K562 (cell line): ENCODE results near the gene DNASE2B. TPM values are rescaled to one million over a fixed set of nuclear protein-coding genes. Genes with fewer than 3 reads are reported as not detected.

ENCODE experiments used
- ATAC-seq: fragments of 200-7000 bp; cut with Tn5 transposase; 3 replicates; pipeline ENCODE4 v1.9.1; 2020; ENCODE audit warnings: moderate library complexity
- BruUV-seq: library from RNA; stranded (reverse); fragments of 400-500 nt; replicated peaks from 2 replicates; lab custom pipeline; 2021; lab: Mats Ljungman, UMichigan
- CTCF ChIA-PET: fragments of 300-600 bp; formaldehyde crosslinking; extraction: SDS; loops from one replicate; lab custom pipeline; 2021; ENCODE audit warnings: low intra/inter-chr PET ratio; lab: Yijun Ruan, JAX
- POLR2A ChIA-PET: fragments of 300-600, 350-650 bp; sonication (Branson Sonifier 250); formaldehyde crosslinking; extraction: SDS; loops from one replicate; lab custom pipeline; 2021; ENCODE audit warnings: antibody characterized with exemption, inconsistent platforms; lab: Yijun Ruan, JAX
- DNase-seq, 4 experiments: peaks; one replicate each; pipeline versions ENCODE4 v3.0.0 to v3.0.0-alpha.2; 2011 to 2018; ENCODE audit warnings: low spot score in 3 of 4, mixed read lengths in 3 of 4; ENCODE audit errors: extremely low read depth in 1 of 4
- FAIRE-seq: peaks from 2 replicates; lab custom pipeline; 2011; peaks lifted over from hg19 to GRCh38; lab: Jason Lieb, UNC
- H2AFZ ChIP-seq: 2 replicates; pipeline ENCODE4 v1.6.0; 2011; ENCODE audit warnings: low read depth, low read length, control low read depth, inconsistent platforms
- H3K27ac ChIP-seq: fragments of 200-600 bp; 3 replicates; pipeline ENCODE4 v1.8.0; 2011; ENCODE audit warnings: low read depth, mild to moderate bottlenecking, control low read depth, inconsistent platforms, low read length, moderate library complexity, mixed read lengths; ENCODE audit errors: extremely low read depth
- H3K27me3 ChIP-seq, 2 experiments: fragments of 300-600 bp in 1 of 2; 2 replicates in 1 of 2; 3 replicates in 1 of 2; pipeline versions ENCODE4 v1.6.0 to v1.8.0; 2011; ENCODE audit warnings: inconsistent platforms in 2 of 2, low read length in 2 of 2, mild to moderate bottlenecking in 1 of 2, mixed read lengths in 1 of 2, moderate library complexity in 1 of 2; ENCODE audit not compliant: control insufficient read depth in 2 of 2, insufficient read depth in 2 of 2
- H3K36me3 ChIP-seq: fragments of 300-600 bp; 3 replicates; pipeline ENCODE4 v1.8.0; 2011; ENCODE audit warnings: mild to moderate bottlenecking, low read length, inconsistent platforms; ENCODE audit not compliant: control insufficient read depth, insufficient read depth
- H3K4me1 ChIP-seq, 2 experiments: fragments of 200-600 bp in 1 of 2; replicated peaks in 1 of 2; 2 replicates in 1 of 2; 3 replicates in 1 of 2; pipeline versions ENCODE4 v1.5.1 to v1.8.0; 2011; ENCODE audit warnings: inconsistent platforms in 2 of 2, low read length in 2 of 2, mild to moderate bottlenecking in 1 of 2, mixed read lengths in 1 of 2, moderate library complexity in 1 of 2; ENCODE audit not compliant: control insufficient read depth in 2 of 2, insufficient read depth in 2 of 2
- H3K4me2 ChIP-seq: 2 replicates; pipeline ENCODE4 v1.6.1; 2011; ENCODE audit warnings: low read length, control low read depth, inconsistent platforms, mixed read lengths; ENCODE audit not compliant: insufficient read depth
- H3K4me3 ChIP-seq: fragments of 200-600 bp; sonication (generic), shearing (Covaris generic); 2 replicates; pipeline ENCODE4 v1.5.1; 2016; ENCODE audit warnings: control low read depth, inconsistent platforms
- H3K79me2 ChIP-seq: fragments of 200-600 bp; 3 replicates; pipeline ENCODE4 v1.8.0; 2011; ENCODE audit warnings: low read length, inconsistent platforms; ENCODE audit not compliant: control insufficient read depth, insufficient read depth
- H3K9ac ChIP-seq, 2 experiments: 2 replicates each; pipeline versions ENCODE4 v1.6.0 to v1.6.1; 2011; ENCODE audit warnings: low read depth in 2 of 2, low read length in 2 of 2, control low read depth in 1 of 2, inconsistent platforms in 1 of 2, mild to moderate bottlenecking in 1 of 2, mixed read lengths in 1 of 2; ENCODE audit not compliant: insufficient read depth in 1 of 2
- H3K9me1 ChIP-seq: one replicate; pipeline ENCODE4 v1.6.0; 2011; ENCODE audit warnings: inconsistent platforms, mild to moderate bottlenecking, low read length, moderate library complexity; ENCODE audit not compliant: control insufficient read depth, insufficient read depth
- H3K9me3 ChIP-seq: replicated peaks from 2 replicates; pipeline ENCODE4 v1.5.1; 2011; ENCODE audit warnings: low read depth, low read length, inconsistent platforms; ENCODE audit not compliant: control insufficient read depth, insufficient read depth
- H4K20me1 ChIP-seq: replicated peaks from 2 replicates; pipeline ENCODE4 v1.6.1; 2011; ENCODE audit warnings: low read length, inconsistent platforms, mixed read lengths; ENCODE audit not compliant: control insufficient read depth, insufficient read depth
- CC2D1A ChIP-seq: fragments of 450-650 bp; IDR thresholded peaks from 2 replicates; pipeline ENCODE4 v1.6.1; 2017; ENCODE audit warnings: mild to moderate bottlenecking
- GATAD2B ChIP-seq: fragments of 450-650 bp; IDR thresholded peaks from 2 replicates; pipeline ENCODE4 v1.6.1; 2017; ENCODE audit warnings: mild to moderate bottlenecking, borderline replicate concordance
- HIVEP1 ChIP-seq: fragments of 250-450 bp; sonication (Bioruptor Pico); IDR thresholded peaks from 2 replicates; pipeline ENCODE4 v1.4.0; 2020; ENCODE audit warnings: mild to moderate bottlenecking
- HNRNPL ChIP-seq: fragments of 200-400 bp; formaldehyde crosslinking; IDR thresholded peaks from 2 replicates; pipeline ENCODE4 v1.6.1; 2017; ENCODE audit warnings: low read depth, mild to moderate bottlenecking, low read length
- NBN ChIP-seq: fragments of 450-650 bp; IDR thresholded peaks from 2 replicates; pipeline ENCODE4 v1.6.1; 2016; ENCODE audit warnings: low read depth, mild to moderate bottlenecking
- RBM34 ChIP-seq: fragments of 200-400 bp; formaldehyde crosslinking; IDR thresholded peaks from 2 replicates; pipeline ENCODE4 v1.6.1; 2018; ENCODE audit warnings: low read length, borderline replicate concordance; ENCODE audit not compliant: insufficient read depth
- ZC3H11A ChIP-seq: IDR thresholded peaks from 2 replicates; pipeline ENCODE4 v1.6.1; 2012; ENCODE audit warnings: low read depth, low read length, improper control_type of control experiment
- ZNF699 ChIP-seq: fragments of 250-450 bp; sonication (Bioruptor Pico); IDR thresholded peaks from 2 replicates; pipeline ENCODE4 v1.8.0; 2021; ENCODE audit warnings: mild to moderate bottlenecking, moderate library complexity; ENCODE audit not compliant: insufficient replicate concordance
- whole genome bisulfite sequencing: fragments of 100-300 bp; shearing (Covaris generic); methylation state at CpG from one replicate; pipeline ENCODE4 v1.1.6; 2016; ENCODE audit warnings: low coverage, mixed read lengths; ENCODE audit not compliant: insufficient coverage; ENCODE audit errors: missing lambda C conversion rate; 5-methylcytosine and 5-hydroxymethylcytosine counted together
- in situ Hi-C: fragments of 300-500 bp; cut with MboI; formaldehyde crosslinking; loops from 4 replicates; pipeline ENCODE4 v1.15.0; 2018; ENCODE audit warnings: inconsistent platforms, mixed read lengths
- intact Hi-C: fragments of 100-400 bp; cut with micrococcal nuclease; formaldehyde crosslinking; loops from 2 replicates; pipeline ENCODE4 v1.14.2; 2022
- polyA plus RNA-seq, 8 experiments: library from polyadenylated mRNA; depleted of rRNA in 4 of 8; stranded (reverse) in 5 of 8; unstranded in 3 of 8; fragments of >200 nt; fragmentation: Nextera tagmentation in 2 of 8; fragmentation: Illumina TruSeq in 1 of 8; extraction: Ambion mirVana in 2 of 8; extraction: Trizol in 1 of 8; gene quantifications; 2 replicates each; pipeline versions ENCODE4 v1.2.1 to v1.2.3, GENCODE V29; 2011 to 2014; ENCODE audit warnings: inconsistent platforms in 1 of 8, missing spikeins in 1 of 8
- total RNA-seq, 7 experiments: library from RNA; depleted of rRNA in 6 of 7; stranded (reverse); fragments of >200 nt in 6 of 7; fragmentation: Illumina TruSeq in 2 of 7; extraction: Trizol in 2 of 7; gene quantifications; 2 replicates each; pipeline versions ENCODE4 v1.2.1 to v1.2.3, GENCODE V29; 2011 to 2021; ENCODE audit warnings: low replicate concordance in 1 of 7
- TF ChIP-seq, protein P1 (sequence below), 2 experiments: fragments of 450-650 bp; IDR thresholded peaks; 2 replicates each; pipeline ENCODE4 v1.6.1; 2018; ENCODE audit warnings: mild to moderate bottlenecking in 2 of 2, low read depth in 1 of 2; ENCODE audit not compliant: partially characterized antibody in 2 of 2
- TF ChIP-seq, protein P2 (sequence below), 2 experiments: IDR thresholded peaks in 1 of 2; conservative IDR thresholded peaks in 1 of 2; 2 replicates each; pipeline ENCODE4 v1.6.1; 2016; ENCODE audit warnings: low read depth in 2 of 2, mild to moderate bottlenecking in 1 of 2, missing compliant biosample characterization in 1 of 2, missing genetic modification characterization in 1 of 2, moderate library complexity in 1 of 2
- TF ChIP-seq, protein P3 (sequence below): fragments of 450-650 bp; IDR thresholded peaks from 2 replicates; pipeline ENCODE4 v1.6.1; 2017; ENCODE audit warnings: antibody characterized with exemption

Gene DNASE2B
- total and polyA plus RNA-seq, 9 of the 15 experiments (the other 6 are each of a cell fraction or from before 2014, with no cell fraction given) = not detected

- TF ChIP-seq, protein P1, sequence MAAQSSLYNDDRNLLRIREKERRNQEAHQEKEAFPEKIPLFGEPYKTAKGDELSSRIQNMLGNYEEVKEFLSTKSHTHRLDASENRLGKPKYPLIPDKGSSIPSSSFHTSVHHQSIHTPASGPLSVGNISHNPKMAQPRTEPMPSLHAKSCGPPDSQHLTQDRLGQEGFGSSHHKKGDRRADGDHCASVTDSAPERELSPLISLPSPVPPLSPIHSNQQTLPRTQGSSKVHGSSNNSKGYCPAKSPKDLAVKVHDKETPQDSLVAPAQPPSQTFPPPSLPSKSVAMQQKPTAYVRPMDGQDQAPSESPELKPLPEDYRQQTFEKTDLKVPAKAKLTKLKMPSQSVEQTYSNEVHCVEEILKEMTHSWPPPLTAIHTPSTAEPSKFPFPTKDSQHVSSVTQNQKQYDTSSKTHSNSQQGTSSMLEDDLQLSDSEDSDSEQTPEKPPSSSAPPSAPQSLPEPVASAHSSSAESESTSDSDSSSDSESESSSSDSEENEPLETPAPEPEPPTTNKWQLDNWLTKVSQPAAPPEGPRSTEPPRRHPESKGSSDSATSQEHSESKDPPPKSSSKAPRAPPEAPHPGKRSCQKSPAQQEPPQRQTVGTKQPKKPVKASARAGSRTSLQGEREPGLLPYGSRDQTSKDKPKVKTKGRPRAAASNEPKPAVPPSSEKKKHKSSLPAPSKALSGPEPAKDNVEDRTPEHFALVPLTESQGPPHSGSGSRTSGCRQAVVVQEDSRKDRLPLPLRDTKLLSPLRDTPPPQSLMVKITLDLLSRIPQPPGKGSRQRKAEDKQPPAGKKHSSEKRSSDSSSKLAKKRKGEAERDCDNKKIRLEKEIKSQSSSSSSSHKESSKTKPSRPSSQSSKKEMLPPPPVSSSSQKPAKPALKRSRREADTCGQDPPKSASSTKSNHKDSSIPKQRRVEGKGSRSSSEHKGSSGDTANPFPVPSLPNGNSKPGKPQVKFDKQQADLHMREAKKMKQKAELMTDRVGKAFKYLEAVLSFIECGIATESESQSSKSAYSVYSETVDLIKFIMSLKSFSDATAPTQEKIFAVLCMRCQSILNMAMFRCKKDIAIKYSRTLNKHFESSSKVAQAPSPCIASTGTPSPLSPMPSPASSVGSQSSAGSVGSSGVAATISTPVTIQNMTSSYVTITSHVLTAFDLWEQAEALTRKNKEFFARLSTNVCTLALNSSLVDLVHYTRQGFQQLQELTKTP (IDR thresholded peaks at IDR 0.05; ENCODE audit: low read depth in 1 of 2, partially characterized antibody in 2 of 2) = no peak
- TF ChIP-seq HIVEP1 (CRISPR knock-in tag) (no peak), HNRNPL (no peak), RBM34 (no peak), GATAD2B (no peak)
Observed at GRCh38 chr1:84379138-84379916, 19.0 kb upstream of the DNASE2B start (continued).

GRCh38 chr1:84379917-84380180 is 18.4 kb upstream of the DNASE2B start:
- Histone ChIP-seq H3K27me3 (no peaks in the 10 kb centered on the region), H3K36me3 (no peaks in the 10 kb centered on the region), H4K20me1 (no peaks in the 10 kb centered on the region), H3K4me2 (no peak overlapping the region), H3K4me1 (peaks cover 0 to 7% of the 10 kb centered on the region in 2 experiments; a peak in 2 of 5 replicates), H3K9ac (no peak overlapping the region), H3K9me3 (no peaks in the 10 kb centered on the region), H3K79me2 (no peaks in the 10 kb centered on the region), H3K27ac (no peak overlapping the region), H3K9me1 (no peaks in the 10 kb centered on the region), H3K4me3 (no peak overlapping the region), H2AFZ (no peak overlapping the region)
- ATAC-seq (no peak), FAIRE-seq (no peak), DNase-seq (no peak)
- intact Hi-C loops (no loop called here), in situ Hi-C loops (no loop called here)
- BruUV-seq = no TSS peak
- 0% methylated on average over 1 of the region's 1 CpG for WGBS
- CTCF ChIA-PET = no interaction called here
- POLR2A ChIA-PET = interaction anchor here (0.7 kb wide), 1 partner anchor 19 kb away, joined by 3 read pairs; the partner anchor contains the start of gene DNASE2B
- no peak for TF ChIP-seq CC2D1A
- no peak for TF ChIP-seq NBN
- TF ChIP-seq ZC3H11A = no peak
- TF ChIP-seq, protein P2, sequence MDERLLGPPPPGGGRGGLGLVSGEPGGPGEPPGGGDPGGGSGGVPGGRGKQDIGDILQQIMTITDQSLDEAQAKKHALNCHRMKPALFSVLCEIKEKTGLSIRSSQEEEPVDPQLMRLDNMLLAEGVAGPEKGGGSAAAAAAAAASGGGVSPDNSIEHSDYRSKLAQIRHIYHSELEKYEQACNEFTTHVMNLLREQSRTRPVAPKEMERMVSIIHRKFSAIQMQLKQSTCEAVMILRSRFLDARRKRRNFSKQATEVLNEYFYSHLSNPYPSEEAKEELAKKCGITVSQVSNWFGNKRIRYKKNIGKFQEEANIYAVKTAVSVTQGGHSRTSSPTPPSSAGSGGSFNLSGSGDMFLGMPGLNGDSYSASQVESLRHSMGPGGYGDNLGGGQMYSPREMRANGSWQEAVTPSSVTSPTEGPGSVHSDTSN (CRISPR knock-in tag; IDR thresholded peaks at IDR 0.05; ENCODE audit: low read depth) = no peak
- TF ChIP-seq, protein P2 (tag; conservative IDR thresholded peaks at IDR 0.05; ENCODE audit: low read depth) = no peak
- no peak for TF ChIP-seq ZNF699 (CRISPR knock-in tag)
- TF ChIP-seq, protein P3, sequence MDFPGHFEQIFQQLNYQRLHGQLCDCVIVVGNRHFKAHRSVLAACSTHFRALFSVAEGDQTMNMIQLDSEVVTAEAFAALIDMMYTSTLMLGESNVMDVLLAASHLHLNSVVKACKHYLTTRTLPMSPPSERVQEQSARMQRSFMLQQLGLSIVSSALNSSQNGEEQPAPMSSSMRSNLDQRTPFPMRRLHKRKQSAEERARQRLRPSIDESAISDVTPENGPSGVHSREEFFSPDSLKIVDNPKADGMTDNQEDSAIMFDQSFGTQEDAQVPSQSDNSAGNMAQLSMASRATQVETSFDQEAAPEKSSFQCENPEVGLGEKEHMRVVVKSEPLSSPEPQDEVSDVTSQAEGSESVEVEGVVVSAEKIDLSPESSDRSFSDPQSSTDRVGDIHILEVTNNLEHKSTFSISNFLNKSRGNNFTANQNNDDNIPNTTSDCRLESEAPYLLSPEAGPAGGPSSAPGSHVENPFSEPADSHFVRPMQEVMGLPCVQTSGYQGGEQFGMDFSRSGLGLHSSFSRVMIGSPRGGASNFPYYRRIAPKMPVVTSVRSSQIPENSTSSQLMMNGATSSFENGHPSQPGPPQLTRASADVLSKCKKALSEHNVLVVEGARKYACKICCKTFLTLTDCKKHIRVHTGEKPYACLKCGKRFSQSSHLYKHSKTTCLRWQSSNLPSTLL = no peak
